A673 (cell line): ENCODE data around the gene HS3ST5.

Experiments
- CTCF ChIP-seq: fragments of 300-800, 200-600 bp; sonication (generic); conservative IDR thresholded peaks from 2 replicates; pipeline ENCODE4 v1.5.1; 2017; ENCODE audit warnings: low read depth, mild to moderate bottlenecking, antibody characterized with exemption, low read length, moderate library complexity, mixed read lengths
- EZH2 ChIP-seq: fragments of 200-600 bp; sonication (generic); IDR thresholded peaks from 2 replicates; pipeline ENCODE4 v1.6.1; 2017; ENCODE audit warnings: borderline replicate concordance, low read depth, mild to moderate bottlenecking, mixed read lengths, antibody characterized with exemption, low read length; ENCODE audit not compliant: poor library complexity, severe bottlenecking

GRCh38 chr6:114164207-114164606 lies 178.6 kb downstream of the HS3ST5 start:
- TF ChIP-seq CTCF: no peak
- TF ChIP-seq EZH2: no peak
